Cardiac muscle cell (in vitro differentiated cells and primary cell): ENCODE data around the gene BCL11A. TPM values are rescaled to one million over a fixed set of nuclear protein-coding genes. Genes with fewer than 3 reads are reported as not detected.

Experiments used
- DNase-seq, 2 donors: peaks; one replicate each; pipeline versions ENCODE4 v3.0.0 to v3.0.0-alpha.2; 2010 to 2017; ENCODE audit warnings: low read depth in 1 of 2, low spot score in 1 of 2
- H3K27ac ChIP-seq: fragments of 200-600 bp; sonication (generic); 2 replicates; pipeline ENCODE4 v1.5.1; 2016
- H3K27me3 ChIP-seq: fragments of 200-600 bp; sonication (generic); 2 replicates; pipeline ENCODE4 v1.6.0; 2016; ENCODE audit warnings: control low read depth
- H3K36me3 ChIP-seq: fragments of 200-600 bp; sonication (generic); 2 replicates; pipeline ENCODE4 v1.5.1; 2016; ENCODE audit warnings: control low read depth
- H3K4me1 ChIP-seq: fragments of 200-600 bp; sonication (generic); 2 replicates; pipeline ENCODE4 v1.8.1; 2017; ENCODE audit warnings: low read depth, mild to moderate bottlenecking, mixed run types
- H3K4me3 ChIP-seq: fragments of 200-600 bp; sonication (generic); 2 replicates; pipeline ENCODE4 v1.5.1; 2016; ENCODE audit warnings: mild to moderate bottlenecking
- H3K9me3 ChIP-seq: fragments of 200-600 bp; sonication (generic); 2 replicates; pipeline ENCODE4 v1.5.1; 2017; ENCODE audit warnings: low read depth, mild to moderate bottlenecking, control low read depth
- polyA plus RNA-seq: library from polyadenylated mRNA; unstranded; fragments of >200 nt; fragmentation: Nextera tagmentation; extraction: Ambion mirVana; gene quantifications from 2 replicates; pipeline ENCODE4 v1.2.1, GENCODE V29; 2016
- total RNA-seq: library from RNA; depleted of rRNA; stranded (reverse); fragments of >200 nt; gene quantifications from 2 replicates; pipeline ENCODE4 v1.2.3, GENCODE V29; 2016
- TF ChIP-seq, protein P1 (sequence below): IDR thresholded peaks from 2 replicates; pipeline ENCODE4 v1.5.1; 2012; ENCODE audit warnings: low read depth, mild to moderate bottlenecking, low read length

The BCL11A gene
- total and polyA plus RNA-seq, 2 experiments from 2014 or later = 15.7 to 19.8 TPM

DNA sequence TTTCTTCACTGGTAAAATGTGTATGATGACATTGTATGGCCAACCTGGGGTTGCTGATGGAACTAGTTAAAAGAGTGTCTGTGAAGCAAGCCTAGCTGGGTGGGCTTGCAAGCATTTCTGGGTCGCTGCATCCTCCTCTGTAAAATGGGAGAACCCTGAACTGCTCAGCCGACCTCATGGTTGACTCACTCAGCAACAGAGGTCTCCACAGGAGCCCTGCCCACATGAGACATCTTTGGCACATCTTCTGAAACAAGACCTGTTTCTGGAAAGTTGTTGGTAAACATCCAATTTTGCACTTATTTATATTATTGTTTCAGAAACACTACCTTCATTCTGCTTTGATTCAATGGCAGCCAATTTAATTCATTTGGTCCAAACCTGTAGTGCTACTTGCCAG is 52.6 kb downstream of the BCL11A start:
- Histone ChIP-seq H3K4me3 (no peak overlapping the region), H3K36me3 (no peaks in the 10 kb centered on the region), H3K27me3 (no peaks in the 10 kb centered on the region), H3K9me3 (no peaks in the 10 kb centered on the region), H3K27ac (no peak overlapping the region), H3K4me1 (peaks cover 8% of the 10 kb centered on the region)
- TF ChIP-seq, protein P1, sequence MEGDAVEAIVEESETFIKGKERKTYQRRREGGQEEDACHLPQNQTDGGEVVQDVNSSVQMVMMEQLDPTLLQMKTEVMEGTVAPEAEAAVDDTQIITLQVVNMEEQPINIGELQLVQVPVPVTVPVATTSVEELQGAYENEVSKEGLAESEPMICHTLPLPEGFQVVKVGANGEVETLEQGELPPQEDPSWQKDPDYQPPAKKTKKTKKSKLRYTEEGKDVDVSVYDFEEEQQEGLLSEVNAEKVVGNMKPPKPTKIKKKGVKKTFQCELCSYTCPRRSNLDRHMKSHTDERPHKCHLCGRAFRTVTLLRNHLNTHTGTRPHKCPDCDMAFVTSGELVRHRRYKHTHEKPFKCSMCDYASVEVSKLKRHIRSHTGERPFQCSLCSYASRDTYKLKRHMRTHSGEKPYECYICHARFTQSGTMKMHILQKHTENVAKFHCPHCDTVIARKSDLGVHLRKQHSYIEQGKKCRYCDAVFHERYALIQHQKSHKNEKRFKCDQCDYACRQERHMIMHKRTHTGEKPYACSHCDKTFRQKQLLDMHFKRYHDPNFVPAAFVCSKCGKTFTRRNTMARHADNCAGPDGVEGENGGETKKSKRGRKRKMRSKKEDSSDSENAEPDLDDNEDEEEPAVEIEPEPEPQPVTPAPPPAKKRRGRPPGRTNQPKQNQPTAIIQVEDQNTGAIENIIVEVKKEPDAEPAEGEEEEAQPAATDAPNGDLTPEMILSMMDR = no peak
- no peak for DNase-seq

DNA sequence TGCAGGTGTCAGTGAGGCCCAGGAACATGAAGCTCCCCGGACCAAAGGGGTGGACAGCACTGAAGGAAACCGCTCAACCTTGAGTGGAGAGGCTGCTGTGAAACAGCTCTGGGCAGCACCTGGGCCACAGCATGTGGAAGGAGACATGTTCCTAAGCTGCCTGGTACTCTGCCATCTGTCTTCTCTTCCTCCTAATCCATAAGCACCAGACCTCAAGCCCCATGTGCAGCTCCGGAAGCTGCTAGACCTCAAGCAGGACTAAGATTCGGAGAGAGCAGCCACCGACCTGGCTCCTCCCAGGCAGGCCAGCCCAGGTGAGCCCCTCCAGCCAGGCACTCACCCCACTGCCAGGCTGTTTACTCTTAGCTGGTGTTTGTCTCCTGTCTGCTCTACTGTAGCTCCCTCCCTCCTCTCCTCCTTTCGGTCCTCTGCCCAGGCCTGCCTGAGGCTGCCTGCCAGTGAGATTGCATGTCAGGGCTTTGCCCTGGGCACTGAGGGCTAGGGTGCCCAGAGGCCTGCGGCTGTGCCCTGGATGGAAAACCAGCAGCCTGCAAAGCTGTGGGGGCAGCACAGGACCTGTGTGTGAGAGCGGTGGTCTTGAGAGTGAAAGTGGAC is 53.7 kb downstream of the BCL11A start:
- Histone ChIP-seq H3K4me3 (no peak overlapping the region), H3K27ac (no peak overlapping the region), H3K36me3 (no peaks in the 10 kb centered on the region), H3K27me3 (no peaks in the 10 kb centered on the region), H3K9me3 (no peaks in the 10 kb centered on the region), H3K4me1 (no peaks in the 10 kb centered on the region)
- TF ChIP-seq, protein P1 = no peak
- no peak for DNase-seq

DNA sequence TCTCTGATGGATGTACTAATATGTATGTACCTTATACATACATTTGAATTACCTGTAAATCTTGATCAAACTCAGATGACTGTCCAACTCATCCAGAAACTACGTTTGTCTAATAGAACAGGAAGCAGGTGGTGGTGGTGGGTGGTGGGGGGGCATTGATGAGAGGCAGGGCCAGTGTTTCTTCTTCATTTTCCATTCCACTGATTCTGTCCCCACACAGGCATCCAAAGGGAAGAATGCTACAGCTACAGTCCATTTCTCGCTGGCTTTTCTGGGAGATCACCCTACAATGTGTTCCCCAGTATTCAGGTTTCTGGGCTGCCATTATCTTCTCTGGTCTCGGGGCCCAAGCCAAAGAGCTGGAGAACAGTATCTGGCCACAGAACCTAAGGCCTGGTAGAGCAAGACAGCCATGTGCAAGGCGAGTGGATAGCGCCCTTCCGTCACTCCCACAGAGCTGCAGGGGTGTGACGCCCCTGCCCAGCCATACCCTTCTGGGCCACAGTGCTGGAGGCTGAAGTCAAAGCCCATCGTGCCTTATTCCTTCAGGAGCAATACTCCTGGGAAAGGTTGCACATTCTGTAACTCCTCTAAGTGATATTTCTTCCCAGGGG is 54.5 kb downstream of the BCL11A start:
- TF ChIP-seq, protein P1 = no peak
- no peak overlapping the region for H3K4me3 ChIP-seq
- H3K27me3 ChIP-seq = no peaks in the 10 kb centered on the region
- no peak overlapping the region for H3K27ac ChIP-seq
- DNase-seq = no peak
- H3K9me3 ChIP-seq = no peaks in the 10 kb centered on the region
- no peaks in the 10 kb centered on the region for H3K4me1 ChIP-seq
- H3K36me3 ChIP-seq = no peaks in the 10 kb centered on the region

DNA sequence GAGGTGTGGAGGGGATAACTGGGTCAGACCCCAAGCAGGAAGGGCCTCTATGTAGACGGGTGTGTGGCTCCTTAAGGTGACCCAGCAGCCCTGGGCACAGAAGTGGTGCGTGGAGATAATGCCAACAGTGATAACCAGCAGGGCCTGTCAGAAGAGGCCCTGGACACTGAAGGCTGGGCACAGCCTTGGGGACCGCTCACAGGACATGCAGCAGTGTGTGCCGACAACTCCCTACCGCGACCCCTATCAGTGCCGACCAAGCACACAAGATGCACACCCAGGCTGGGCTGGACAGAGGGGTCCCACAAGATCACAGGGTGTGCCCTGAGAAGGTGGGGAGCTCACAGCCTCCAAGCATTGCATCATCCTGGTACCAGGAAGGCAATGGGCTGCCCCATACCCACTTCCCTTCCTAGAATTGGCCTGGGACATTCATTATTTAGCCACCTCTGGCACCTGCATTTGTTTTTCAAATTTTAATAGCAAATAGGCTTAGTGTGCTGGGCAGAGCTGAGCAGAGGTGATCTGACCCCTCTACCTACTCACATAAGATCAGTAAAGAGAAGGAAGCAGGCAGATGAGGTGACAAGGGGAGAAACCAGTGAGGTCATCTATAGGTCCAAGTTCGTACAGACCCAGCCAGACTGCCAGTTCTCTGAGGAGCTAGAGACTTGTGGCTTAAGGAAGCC is 55.2 kb downstream of the BCL11A start:
- Histone ChIP-seq H3K36me3 (no peaks in the 10 kb centered on the region), H3K9me3 (no peaks in the 10 kb centered on the region), H3K4me1 (no peaks in the 10 kb centered on the region), H3K27ac (no peak overlapping the region), H3K27me3 (no peaks in the 10 kb centered on the region), H3K4me3 (no peak overlapping the region)
- DNase-seq = no peak
- TF ChIP-seq, protein P1 = no peak

DNA sequence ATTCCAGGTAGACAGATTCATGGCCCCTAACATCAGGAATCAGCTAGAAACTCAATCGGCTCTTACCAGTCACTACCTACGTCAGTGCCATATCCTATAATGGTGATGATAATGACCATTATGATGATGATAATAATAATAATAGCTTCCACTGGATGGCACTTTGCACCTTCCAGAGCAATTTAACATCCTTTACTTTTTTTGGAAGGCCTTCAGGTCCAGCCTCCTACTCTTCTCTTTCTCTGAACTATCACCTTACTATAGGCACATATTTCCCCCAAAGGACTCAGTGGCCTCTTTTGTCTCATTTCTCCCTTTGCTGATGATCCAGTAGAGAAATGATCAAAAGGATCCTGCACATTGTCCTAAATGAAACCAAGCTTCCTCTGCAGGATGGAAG is 56.0 kb downstream of the BCL11A start:
- H3K27ac ChIP-seq = no peak overlapping the region
- no peaks in the 10 kb centered on the region for H3K9me3 ChIP-seq
- no peaks in the 10 kb centered on the region for H3K27me3 ChIP-seq
- H3K36me3 ChIP-seq = no peaks in the 10 kb centered on the region
- no peak overlapping the region for H3K4me3 ChIP-seq
- TF ChIP-seq, protein P1 = no peak
- no peaks in the 10 kb centered on the region for H3K4me1 ChIP-seq
- DNase-seq = no peak
